Transverse colon (tissue), 4 donors: ENCODE results near the gene MYADM. TPM values are rescaled to one million over a fixed set of nuclear protein-coding genes. Genes with fewer than 3 reads are reported as not detected.

Experiments used
- DNase-seq: peaks from one replicate; pipeline ENCODE4 v3.0.0-alpha.2; 2019
- H3K27ac ChIP-seq, 4 donors: fragments of 200-600 bp; sonication (generic); 2 replicates each; pipeline ENCODE4 v1.5.1; 2016 to 2018; ENCODE audit warnings: inconsistent platforms in 4 of 4
- H3K27me3 ChIP-seq: fragments of 200-600 bp; sonication (generic); 2 replicates; pipeline ENCODE4 v1.5.1; 2017; ENCODE audit warnings: inconsistent platforms
- H3K36me3 ChIP-seq, 4 donors: fragments of 200-600 bp; sonication (generic); 2 replicates each; pipeline ENCODE4 v1.5.1; 2017 to 2019; ENCODE audit warnings: inconsistent platforms in 4 of 4
- H3K4me1 ChIP-seq, 4 donors: fragments of 200-600 bp; sonication (generic); 2 replicates each; pipeline ENCODE4 v1.5.1; 2017 to 2020; ENCODE audit warnings: inconsistent platforms in 4 of 4
- H3K4me3 ChIP-seq, 4 donors: fragments of 200-600 bp; sonication (generic); 1 replicate in 1 of 4; 2 replicates in 3 of 4; pipeline versions ENCODE4 v1.5.1 to v1.6.1; 2017 to 2019; ENCODE audit warnings: inconsistent platforms in 4 of 4
- H3K9me3 ChIP-seq, 2 donors: fragments of 200-600 bp; sonication (generic); 2 replicates each; pipeline ENCODE4 v1.5.1; 2017 to 2019; ENCODE audit warnings: inconsistent platforms in 2 of 2
- EP300 ChIP-seq: sonication (generic); formaldehyde crosslinking; IDR thresholded peaks from one replicate; pipeline ENCODE4 v1.6.1; 2017; ENCODE audit warnings: antibody characterized with exemption, low read depth
- POLR2A ChIP-seq: fragments of 450-650 bp; IDR thresholded peaks from one replicate; pipeline ENCODE4 v1.6.1; 2016; ENCODE audit warnings: antibody characterized with exemption, mild to moderate bottlenecking, moderate library complexity
- POLR2AphosphoS5 ChIP-seq, 3 donors: sonication (generic); formaldehyde crosslinking; IDR thresholded peaks; one replicate each; pipeline ENCODE4 v1.6.1; 2016; ENCODE audit warnings: antibody characterized with exemption in 3 of 3
- WGBS, 2 donors: methylation state at CpG; one replicate each; pipeline ENCODE4 v1.1.5; 2018; ENCODE audit warnings: low coverage in 1 of 2; 5-methylcytosine and 5-hydroxymethylcytosine counted together
- in situ Hi-C, 4 donors: fragments of 200-750 bp; cut with MboI; loops; one replicate each; pipeline versions ENCODE4 v1.15.0 to v1.15.1; 2017; ENCODE audit warnings: low sequenced_read_pairs in 3 of 4, low pct_ligation_motif_present in 1 of 4, low pct_unique_long_range_greater_than_20kb in 1 of 4
- intact Hi-C: fragments of 100-400 bp; cut with DNase I; formaldehyde crosslinking; loops from one replicate; pipeline ENCODE4 v1.15.1; 2023; ENCODE audit warnings: low total_unique reads
- total RNA-seq, 4 donors: library from RNA; depleted of rRNA; stranded (reverse); fragments of >200 nt; gene quantifications; one replicate each; pipeline ENCODE4 v1.1.0, GENCODE V29; 2016
- TF ChIP-seq, protein P1 (sequence below), 5 experiments: fragments of 200-600 bp in 3 of 5; fragments of 450-650 bp in 2 of 5; sonication (generic) in 3 of 5; IDR thresholded peaks; 1 replicate in 2 of 5; 2 replicates in 3 of 5; pipeline ENCODE4 v1.5.1; 2016 to 2017; ENCODE audit warnings: antibody characterized with exemption in 5 of 5, inconsistent platforms in 3 of 5, mild to moderate bottlenecking in 2 of 5, moderate library complexity in 1 of 5

MYADM gene
- total RNA-seq, 4 donors from 2014 or later: 33.3 to 222 (median 79.1) TPM

DNA sequence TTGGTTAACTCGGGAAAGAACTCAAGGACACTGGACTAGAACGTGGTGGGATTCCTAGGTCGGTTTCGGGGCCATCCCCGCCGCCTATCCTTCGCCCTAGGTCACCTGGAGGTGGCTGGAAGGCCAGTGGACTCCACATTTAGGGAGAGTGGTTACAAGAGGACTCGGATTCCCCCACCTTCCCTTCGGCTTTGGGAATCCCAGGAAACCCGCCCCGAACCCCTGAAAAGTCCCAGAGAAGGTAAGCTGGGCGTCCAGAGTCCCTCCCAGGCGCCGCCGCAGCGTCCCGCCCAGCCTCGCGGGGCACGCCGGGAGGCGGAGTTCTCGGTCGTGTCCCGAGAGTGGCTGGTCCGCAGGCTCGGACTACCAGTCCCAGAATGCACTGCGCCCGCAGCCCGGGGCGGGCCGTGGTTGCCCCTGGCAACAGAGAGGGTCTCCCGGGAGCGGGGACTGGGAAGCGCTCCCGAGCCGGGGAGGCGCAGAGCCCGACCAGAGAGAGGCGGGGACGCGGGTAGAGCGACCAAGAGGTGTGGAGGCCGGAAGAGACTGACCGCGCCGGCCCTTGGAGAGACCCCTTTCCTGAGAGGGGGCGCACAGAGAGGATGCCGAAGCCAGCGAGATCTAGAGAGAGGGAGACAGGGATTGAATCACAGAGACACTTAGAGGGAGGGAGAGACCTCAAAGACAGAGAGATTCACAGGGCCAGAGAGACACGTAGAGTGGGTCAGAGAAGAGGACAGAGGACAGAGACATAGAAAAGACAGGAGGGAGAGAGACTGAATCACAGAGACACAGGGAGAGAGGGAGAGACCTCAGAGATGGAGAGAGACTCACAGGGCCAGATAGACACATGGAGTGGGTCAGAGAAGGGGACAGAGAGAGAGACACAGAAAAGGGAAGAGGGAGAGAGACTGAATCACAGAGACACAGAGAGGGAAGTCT, 11.7 kb downstream of the MYADM start:
- peak; percentile 91 for DNase-seq
- Histone ChIP-seq H3K36me3 (peaks cover 0 to 8% (median under 1%) of the 10 kb centered on the region in 4 donors), H3K27me3 (peaks cover 49% of the 10 kb centered on the region), H3K4me1 (peaks cover 17 to 51% (median 25%) of the 10 kb centered on the region in 4 donors), H3K4me3 (peak overlapping the region; percentile 33 to 48 (median 34)), H3K9me3 (no peaks in the 10 kb centered on the region), H3K27ac (peak overlapping the region in 1 of 4 donors; percentile 30)
- in situ Hi-C loops (no loop called here), intact Hi-C loops (no loop called here)
- WGBS, 2 donors: 4% methylated on average over 38 of the region's 51 CpGs; no CpG with 5 or more reads in 1 of the 2 donors
- TF ChIP-seq POLR2AphosphoS5 (IDR thresholded peaks at IDR 0.05): peak in 2 of 3 donors; percentile 31 to 53
- TF ChIP-seq POLR2A: no peak

DNA sequence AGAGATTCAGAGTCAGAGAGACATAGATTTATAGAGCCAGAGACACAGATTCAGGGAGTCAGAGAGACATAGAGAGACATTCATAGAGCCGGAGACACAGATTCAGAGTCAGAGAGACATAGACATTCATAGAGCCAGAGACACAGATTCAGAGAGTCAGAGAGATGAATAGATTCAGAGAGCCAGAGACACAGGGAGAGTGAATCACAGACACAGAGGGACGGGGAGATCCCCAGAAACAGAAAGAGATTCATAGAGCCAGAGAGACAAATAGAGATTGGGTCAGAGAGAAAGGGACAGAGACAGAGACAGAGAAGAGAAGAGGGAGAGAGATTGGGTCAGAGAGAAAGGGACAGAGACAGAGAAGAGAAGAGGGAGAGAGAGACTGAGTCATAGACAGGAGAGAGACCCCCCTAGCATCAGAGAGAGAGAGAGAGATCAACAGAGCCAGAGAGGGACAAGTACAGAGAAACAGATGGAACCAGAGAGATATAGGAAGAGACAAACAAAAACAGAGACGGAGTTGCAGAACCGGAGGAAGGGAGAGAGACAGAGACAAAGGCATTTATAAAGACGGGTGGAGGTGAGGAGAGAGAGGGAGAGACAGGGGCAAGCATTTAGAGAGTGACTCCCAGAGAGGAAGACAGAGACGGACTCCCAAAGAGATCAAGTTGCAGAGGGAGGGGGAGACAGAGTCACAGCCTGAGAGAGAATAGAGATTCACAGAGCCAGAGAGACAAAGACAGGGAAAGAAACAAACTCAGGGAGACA, 13.2 kb downstream of the MYADM start:
- Histone ChIP-seq H3K4me3 (no peak overlapping the region), H3K4me1 (peaks cover 14 to 37% (median 22%) of the 10 kb centered on the region in 4 donors), H3K36me3 (peaks cover 0 to 2% (median 0%) of the 10 kb centered on the region in 4 donors), H3K27ac (no peak overlapping the region), H3K27me3 (peaks cover 64% of the 10 kb centered on the region), H3K9me3 (no peaks in the 10 kb centered on the region)
- intact Hi-C loops: no loop called here
- WGBS, 2 donors: 18 to 20% methylated on average over 4 to 6 of the region's 6 CpGs
- no peak for TF ChIP-seq POLR2A
- TF ChIP-seq EP300: no peak
- no peak for TF ChIP-seq POLR2AphosphoS5 (IDR thresholded peaks at IDR 0.05)
- TF ChIP-seq, protein P1, sequence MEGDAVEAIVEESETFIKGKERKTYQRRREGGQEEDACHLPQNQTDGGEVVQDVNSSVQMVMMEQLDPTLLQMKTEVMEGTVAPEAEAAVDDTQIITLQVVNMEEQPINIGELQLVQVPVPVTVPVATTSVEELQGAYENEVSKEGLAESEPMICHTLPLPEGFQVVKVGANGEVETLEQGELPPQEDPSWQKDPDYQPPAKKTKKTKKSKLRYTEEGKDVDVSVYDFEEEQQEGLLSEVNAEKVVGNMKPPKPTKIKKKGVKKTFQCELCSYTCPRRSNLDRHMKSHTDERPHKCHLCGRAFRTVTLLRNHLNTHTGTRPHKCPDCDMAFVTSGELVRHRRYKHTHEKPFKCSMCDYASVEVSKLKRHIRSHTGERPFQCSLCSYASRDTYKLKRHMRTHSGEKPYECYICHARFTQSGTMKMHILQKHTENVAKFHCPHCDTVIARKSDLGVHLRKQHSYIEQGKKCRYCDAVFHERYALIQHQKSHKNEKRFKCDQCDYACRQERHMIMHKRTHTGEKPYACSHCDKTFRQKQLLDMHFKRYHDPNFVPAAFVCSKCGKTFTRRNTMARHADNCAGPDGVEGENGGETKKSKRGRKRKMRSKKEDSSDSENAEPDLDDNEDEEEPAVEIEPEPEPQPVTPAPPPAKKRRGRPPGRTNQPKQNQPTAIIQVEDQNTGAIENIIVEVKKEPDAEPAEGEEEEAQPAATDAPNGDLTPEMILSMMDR (IDR thresholded peaks at IDR 0.05): no peak
- no peak for DNase-seq
- in situ Hi-C loops: no loop called here

DNA sequence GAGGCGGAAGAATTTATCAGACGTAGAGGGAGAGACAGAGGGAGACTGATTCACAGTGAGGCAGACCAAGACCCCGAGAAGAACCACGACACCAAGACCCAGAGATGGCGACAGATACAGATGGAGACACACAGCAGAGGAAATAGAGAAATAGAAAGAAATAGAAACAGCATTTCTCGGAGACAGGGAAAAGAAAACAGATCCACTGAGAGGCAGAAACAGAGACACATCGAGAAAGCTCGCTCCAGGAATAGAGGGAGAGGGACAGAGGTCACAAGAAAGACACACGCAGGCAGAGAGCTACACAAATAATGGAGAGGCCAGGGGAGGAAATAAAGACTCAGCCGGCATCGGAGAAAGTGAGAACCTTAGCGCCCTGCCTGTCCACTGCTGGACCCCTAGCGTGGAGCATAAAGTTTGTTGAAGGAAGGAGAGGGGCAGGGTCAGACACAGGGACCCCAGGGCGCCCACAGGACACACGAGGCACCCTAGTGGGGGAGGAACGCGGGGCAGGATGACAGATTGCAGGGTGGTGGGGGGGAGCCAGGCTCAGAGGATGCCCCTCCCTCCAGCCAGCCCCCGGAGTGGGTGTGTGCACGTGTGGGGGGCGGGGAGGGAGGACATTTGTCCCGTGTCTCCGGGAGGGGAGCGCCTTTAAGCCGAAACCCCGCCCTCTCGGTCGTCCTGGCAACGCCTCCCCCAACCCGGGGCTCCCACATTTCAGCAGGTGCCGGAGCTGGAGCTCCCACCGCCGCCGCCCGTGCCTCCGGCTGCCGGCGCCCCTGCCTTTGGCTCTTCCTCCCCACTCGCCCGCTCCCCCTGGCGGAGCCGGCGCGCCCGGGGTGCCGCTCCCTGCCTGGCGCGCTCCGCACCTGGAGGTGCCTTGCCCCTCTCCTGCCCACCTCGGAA, 14.1 kb downstream of the MYADM start, which contains the start of gene PRKCG:
Gene PRKCG, plus strand, starts transcription at position 716 of the 909 bp plus-strand sequence. CDS start 298 bp downstream, outside the sequence.
- 2 to 6% methylated on average over 13 to 47 of the region's 49 CpGs for WGBS, 2 donors
- intact Hi-C loops: loop anchor here (2.0 kb wide), 1 partner anchor 27 kb away; no protein-coding TSS in a partner anchor
- Histone ChIP-seq H3K27me3 (peaks cover 66% of the 10 kb centered on the region), H3K27ac (no peak within 1 kb of the TSS), H3K4me1 (peaks cover 14 to 36% (median 22%) of the 10 kb centered on the region in 4 donors), H3K4me3 (peak within 1 kb of the TSS in 3 of 4 donors; percentile 16 to 35 (median 27)), H3K36me3 (no peaks in the 10 kb centered on the region), H3K9me3 (no peaks in the 10 kb centered on the region)
- peak; percentile 71 for DNase-seq
- TF ChIP-seq, protein P1 (IDR thresholded peaks at IDR 0.05): peak; percentile 40 to 61 (median 59)
- TF ChIP-seq POLR2A (no peak), EP300 (no peak)
- in situ Hi-C loops: no loop called here

DNA sequence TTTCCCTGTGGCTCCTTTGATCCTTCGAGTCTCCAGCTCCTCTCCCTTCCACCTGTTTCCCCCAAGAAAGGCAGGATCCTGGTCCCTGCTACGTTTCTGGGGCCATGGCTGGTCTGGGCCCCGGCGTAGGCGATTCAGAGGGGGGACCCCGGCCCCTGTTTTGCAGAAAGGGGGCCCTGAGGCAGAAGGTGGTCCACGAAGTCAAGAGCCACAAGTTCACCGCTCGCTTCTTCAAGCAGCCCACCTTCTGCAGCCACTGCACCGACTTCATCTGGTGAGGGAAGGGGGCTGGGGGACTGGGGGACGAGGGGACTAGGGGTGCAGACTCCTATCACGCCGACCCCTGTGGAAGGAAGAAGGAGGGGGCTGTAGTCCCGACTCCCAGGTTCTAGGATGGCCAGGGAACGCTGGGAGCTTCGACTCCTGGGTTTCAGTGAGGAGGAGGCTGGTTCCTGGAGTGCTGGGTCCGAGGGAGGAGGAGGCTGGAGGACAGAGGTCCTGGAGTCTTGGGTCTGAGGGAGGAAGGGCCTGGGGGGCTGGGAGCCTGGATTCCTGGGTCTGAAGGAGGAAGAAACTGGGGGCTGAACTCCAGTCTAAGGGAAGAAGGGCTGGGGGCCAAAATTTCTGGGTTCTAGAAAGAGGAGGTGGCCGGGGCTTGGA, 14.8 kb downstream of the MYADM start:
- DNase-seq: no peak
- H3K4me3 ChIP-seq: peak overlapping the region in 2 of 4 donors; percentile 27 to 35
- peaks cover 14 to 29% (median 17%) of the 10 kb centered on the region in 4 donors for H3K4me1 ChIP-seq
- intact Hi-C loops (loop anchor here (2.0 kb wide), 1 partner anchor 28 kb away; no protein-coding TSS in a partner anchor), in situ Hi-C loops (no loop called here)
- H3K36me3 ChIP-seq: no peaks in the 10 kb centered on the region
- TF ChIP-seq, protein P1 (IDR thresholded peaks at IDR 0.05): no peak
- TF ChIP-seq POLR2AphosphoS5 (IDR thresholded peaks at IDR 0.05): no peak
- TF ChIP-seq EP300: no peak
- TF ChIP-seq POLR2A: no peak
- no peak overlapping the region for H3K27ac ChIP-seq
- peaks cover 66% of the 10 kb centered on the region for H3K27me3 ChIP-seq
- no peaks in the 10 kb centered on the region for H3K9me3 ChIP-seq
- WGBS, 2 donors: 5 to 29% methylated on average over 1 to 15 of the region's 18 CpGs
